HEK293 (cell line): Measurements from ENCODE around the gene ARHGAP26.
A peak's percentile ranks its signal among the peaks of the same experiment; 100 is the strongest.

Source experiments
- CTCF ChIA-PET: fragments of 350-600 bp; formaldehyde crosslinking; extraction: SDS; loops from one replicate; lab custom pipeline; 2021; ENCODE audit warnings: antibody characterized with exemption; lab: Yijun Ruan, JAX
- POLR2A ChIA-PET: fragments of 300-600 bp; formaldehyde crosslinking; extraction: SDS; loops from one replicate; lab custom pipeline; 2020; ENCODE audit warnings: antibody characterized with exemption, inconsistent platforms; lab: Yijun Ruan, JAX
- H3K27ac ChIP-seq: fragments of 200-500 bp; sonication (Bioruptor generic); 2 replicates; pipeline ENCODE4 v1.5.1; 2014; ENCODE audit warnings: low read depth, low read length, control low read depth, inconsistent platforms; ENCODE audit errors: extremely low read depth
- H3K36me3 ChIP-seq, 2 experiments: fragments of 200-500 bp in 1 of 2; sonication (Bioruptor generic) in 1 of 2; 1 replicate in 1 of 2; 2 replicates in 1 of 2; pipeline ENCODE4 v1.5.1; 2014 to 2017; ENCODE audit warnings: inconsistent platforms in 2 of 2, low read length in 2 of 2; ENCODE audit not compliant: control insufficient read depth in 2 of 2, insufficient read depth in 1 of 2
- H3K4me1 ChIP-seq: fragments of 200-500 bp; sonication (Bioruptor generic); 2 replicates; pipeline ENCODE4 v1.5.1; 2014; ENCODE audit warnings: mild to moderate bottlenecking, low read length, inconsistent platforms; ENCODE audit not compliant: control insufficient read depth, insufficient read depth
- H3K4me3 ChIP-seq: 2 replicates; pipeline ENCODE4 v1.5.1; 2011; ENCODE audit warnings: low read depth, mild to moderate bottlenecking, control low read depth, low read length, moderate library complexity
- H3K9me3 ChIP-seq: fragments of 200-500 bp; sonication (Bioruptor generic); 2 replicates; pipeline ENCODE4 v1.5.1; 2014; ENCODE audit warnings: low read depth, low read length, inconsistent platforms; ENCODE audit not compliant: control insufficient read depth, insufficient read depth
- GLI4 ChIP-seq: fragments of 450-650 bp; formaldehyde crosslinking; IDR thresholded peaks from 2 replicates; pipeline ENCODE4 v1.5.1; 2016; ENCODE audit warnings: missing biosample characterization, missing genetic modification characterization
- HIC1 ChIP-seq: fragments of 450-650 bp; formaldehyde crosslinking; IDR thresholded peaks from 2 replicates; pipeline ENCODE4 v1.5.1; 2016; ENCODE audit warnings: missing biosample characterization, missing genetic modification characterization
- KLF1 ChIP-seq: fragments of 450-650 bp; formaldehyde crosslinking; IDR thresholded peaks from 2 replicates; pipeline ENCODE4 v1.5.1; 2016; ENCODE audit warnings: missing biosample characterization, missing genetic modification characterization
- KLF7 ChIP-seq: fragments of 450-650 bp; formaldehyde crosslinking; IDR thresholded peaks from 2 replicates; pipeline ENCODE4 v1.5.1; 2016; ENCODE audit warnings: missing biosample characterization, missing genetic modification characterization, borderline replicate concordance
- OSR2 ChIP-seq: fragments of 450-650 bp; formaldehyde crosslinking; IDR thresholded peaks from 2 replicates; pipeline ENCODE4 v1.5.1; 2016; ENCODE audit warnings: missing biosample characterization, missing genetic modification characterization
- PRDM1 ChIP-seq: fragments of 450-650 bp; formaldehyde crosslinking; IDR thresholded peaks from 2 replicates; pipeline ENCODE4; 2016; ENCODE audit warnings: missing biosample characterization, missing genetic modification characterization
- ZBTB44 ChIP-seq: fragments of 450-650 bp; IDR thresholded peaks from 2 replicates; pipeline ENCODE4 v1.5.1; 2018; ENCODE audit warnings: missing biosample characterization, mild to moderate bottlenecking, missing genetic modification characterization
- ZBTB6 ChIP-seq: fragments of 450-650 bp; formaldehyde crosslinking; IDR thresholded peaks from 2 replicates; pipeline ENCODE4 v1.5.1; 2017; ENCODE audit warnings: missing biosample characterization, missing genetic modification characterization
- ZFHX2 ChIP-seq: fragments of 450-650 bp; formaldehyde crosslinking; conservative IDR thresholded peaks from 2 replicates; pipeline ENCODE4 v1.5.1; 2016; ENCODE audit warnings: missing biosample characterization, missing genetic modification characterization
- ZFP41 ChIP-seq: fragments of 450-650 bp; formaldehyde crosslinking; IDR thresholded peaks from 2 replicates; pipeline ENCODE4 v1.5.1; 2016; ENCODE audit warnings: missing biosample characterization, missing genetic modification characterization, borderline replicate concordance
- ZNF280D ChIP-seq: fragments of 450-650 bp; formaldehyde crosslinking; IDR thresholded peaks from 2 replicates; pipeline ENCODE4 v1.5.1; 2016; ENCODE audit warnings: missing biosample characterization, missing genetic modification characterization
- ZNF311 ChIP-seq: fragments of 450-650 bp; formaldehyde crosslinking; IDR thresholded peaks from 2 replicates; pipeline ENCODE4 v1.5.1; 2017; ENCODE audit warnings: missing biosample characterization, missing genetic modification characterization, borderline replicate concordance
- ZNF37A ChIP-seq: fragments of 450-650 bp; IDR thresholded peaks from 2 replicates; pipeline ENCODE4 v1.5.1; 2018; ENCODE audit warnings: missing biosample characterization, missing genetic modification characterization
- ZNF501 ChIP-seq: fragments of 450-650 bp; formaldehyde crosslinking; IDR thresholded peaks from 2 replicates; pipeline ENCODE4 v1.5.1; 2016; ENCODE audit warnings: missing biosample characterization, missing genetic modification characterization
- ZNF624 ChIP-seq: fragments of 450-650 bp; formaldehyde crosslinking; IDR thresholded peaks from 2 replicates; pipeline ENCODE4 v1.5.1; 2017; ENCODE audit warnings: missing biosample characterization, missing genetic modification characterization
- ZNF629 ChIP-seq: fragments of 450-650 bp; formaldehyde crosslinking; IDR thresholded peaks from 2 replicates; pipeline ENCODE4 v1.5.1; 2017; ENCODE audit warnings: missing biosample characterization, missing genetic modification characterization
- ZSCAN18 ChIP-seq: fragments of 450-650 bp; formaldehyde crosslinking; IDR thresholded peaks from 2 replicates; pipeline ENCODE4 v1.5.1; 2016; ENCODE audit warnings: missing biosample characterization, missing genetic modification characterization

The ARHGAP26 gene

GRCh38 chr5:143084407-143084806, 314.2 kb downstream of the ARHGAP26 start:
- ChIA-PET POLR2A (no interaction called here), CTCF (no interaction called here)
- H3K4me1 ChIP-seq, result peaks cover 19% of the 10 kb centered on the region

GRCh38 chr5:143085319-143085917, 315.2 kb downstream of the ARHGAP26 start:
- H3K4me3 ChIP-seq, result no peak overlapping the region
- no peaks in the 10 kb centered on the region for H3K36me3 ChIP-seq
- no peaks in the 10 kb centered on the region for H3K9me3 ChIP-seq
- CTCF ChIA-PET, result interaction anchor here (0.7 kb wide), 1 partner anchor 21 kb away, joined by 4 read pairs; no protein-coding TSS in a partner anchor
- POLR2A ChIA-PET, result no interaction called here
- peak overlapping the region; percentile 70; the same call in 1 of the 2 replicates for H3K27ac ChIP-seq
- peaks cover 19% of the 10 kb centered on the region for H3K4me1 ChIP-seq
- TF ChIP-seq KLF7 (tag by site-specific recombination) (no peak), ZBTB44 (tag by site-specific recombination) (0 out of 2 replicates have a peak, but pooled peaks have one; percentile 53), ZNF501 (tag by site-specific recombination) (no peak), KLF1 (tag by site-specific recombination) (no peak), ZNF37A (tag by site-specific recombination) (no peak), ZNF624 (no peak), ZNF629 (tag by site-specific recombination) (no peak), GLI4 (tag by site-specific recombination) (no peak), ZFHX2 (tag by site-specific recombination) (no peak), ZNF311 (tag by site-specific recombination) (no peak), OSR2 (peak; percentile 26; the same call in 1 of the 2 replicates)

More at GRCh38 chr5:143084407-143084806, 314.2 kb downstream of the ARHGAP26 start:
- no peaks in the 10 kb centered on the region for H3K9me3 ChIP-seq
- no peaks in the 10 kb centered on the region for H3K36me3 ChIP-seq
- H3K27ac ChIP-seq, result no peak overlapping the region; the same call in 1 of the 2 replicates
- TF ChIP-seq ZSCAN18 (tag by site-specific recombination) (no peak), ZFP41 (tag by site-specific recombination) (no peak), PRDM1 (tag by site-specific recombination) (no peak), HIC1 (no peak), ZBTB6 (tag by site-specific recombination) (no peak), ZNF280D (no peak)
- no peak overlapping the region for H3K4me3 ChIP-seq
